Fibroblast of villous mesenchyme (primary cell): ENCODE results near the gene SSUH2. TPM values are rescaled to one million over a fixed set of nuclear protein-coding genes. Genes with fewer than 3 reads are reported as not detected.

Experiments
- DNase-seq: peaks from one replicate; pipeline ENCODE4 v3.0.0-alpha.2; 2010; ENCODE audit warnings: low read depth
- H3K4me3 ChIP-seq: 2 replicates; pipeline ENCODE4 v1.5.1; 2011; ENCODE audit warnings: low read depth, mild to moderate bottlenecking, low read length
- CTCF ChIP-seq: IDR thresholded peaks from 2 replicates; pipeline ENCODE4 v1.5.1; 2012; ENCODE audit warnings: low read depth, mild to moderate bottlenecking, low read length; ENCODE audit not compliant: insufficient read depth
- total RNA-seq: library from RNA; depleted of rRNA; stranded (reverse); fragments of >200 nt; gene quantifications from 2 replicates; pipeline ENCODE4 v1.2.3, GENCODE V29; 2012

The SSUH2 gene
- total RNA-seq, 1 donor: not detected

- H3K4me3 ChIP-seq: no peak overlapping the region
- DNase-seq: no peak
- no peak for TF ChIP-seq CTCF
These were observed 70.4 kb downstream of the SSUH2 start for GRCh38 chr3:8574040-8574669.

- no peak for DNase-seq
- no peak for TF ChIP-seq CTCF
- H3K4me3 ChIP-seq: no peak overlapping the region
These were observed 71.2 kb downstream of the SSUH2 start for GRCh38 chr3:8573342-8573926.

- TF ChIP-seq CTCF: no peak
- no peak overlapping the region for H3K4me3 ChIP-seq
- no peak for DNase-seq
These were observed 73.3 kb downstream of the SSUH2 start for GRCh38 chr3:8571256-8571655.

Other genes starting within 250 kb of the SSUH2 start
- gene LMCD1, start 143.0 kb downstream of the SSUH2 start, total RNA-seq: 95.0 and 170 TPM in 2 replicates
- not detected in 2 replicates for gene CAV3, start 89.0 kb upstream of the SSUH2 start, total RNA-seq
- 75.4 and 310 TPM in 2 replicates for gene OXTR, start 124.8 kb upstream of the SSUH2 start, total RNA-seq